SKM-1 treated with dmso at 0.1 percent for 144 hours (cell line): ENCODE measurements around the gene GLUL.
"Not testable (repeated sequence)": the region's sequence is repeated elsewhere in the genome, so short reads cannot be mapped to it uniquely, and the experiment has no call there.

Source experiments
- DNase-seq: peaks from one replicate; lab custom pipeline; 2025; ENCODE audit not compliant: unreplicated experiment; lab: John Stamatoyannopoulos, UW

GLUL gene

DNA sequence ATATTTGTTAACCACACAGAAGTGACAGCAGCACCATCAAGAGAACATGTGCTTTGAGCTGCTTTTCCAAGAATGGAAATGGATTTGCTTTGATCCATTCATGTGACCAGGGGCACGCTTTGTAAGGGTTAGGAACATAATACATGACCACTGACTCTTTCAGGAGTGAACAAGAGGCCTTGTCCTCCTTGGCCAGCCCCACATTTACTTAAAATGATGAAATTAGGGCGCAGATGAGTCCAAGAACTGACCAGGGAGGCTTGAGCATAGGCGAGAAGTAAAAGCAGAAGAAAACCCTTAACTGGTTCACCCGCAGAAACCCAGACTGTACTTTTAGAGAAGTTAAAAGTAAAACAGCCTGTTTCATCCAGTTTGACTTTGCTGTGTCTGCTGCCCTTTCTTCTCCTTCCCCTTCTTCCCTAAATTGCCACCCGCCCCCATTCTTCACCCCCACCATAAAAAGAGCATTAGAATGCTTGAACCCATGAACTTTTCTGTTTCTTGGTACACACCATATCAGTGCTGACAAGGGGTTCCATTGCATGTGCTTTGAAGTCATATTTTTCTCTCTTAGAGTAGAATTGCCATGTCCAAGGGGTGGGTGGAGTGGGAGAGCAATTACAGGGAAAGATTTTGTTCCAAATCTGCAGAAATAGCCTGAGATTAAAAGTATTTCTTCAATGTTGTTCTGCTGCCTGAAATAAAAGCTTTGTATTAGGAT is 2.6 kb upstream of the GLUL start:
- DNase-seq, result peak; percentile 99

DNA sequence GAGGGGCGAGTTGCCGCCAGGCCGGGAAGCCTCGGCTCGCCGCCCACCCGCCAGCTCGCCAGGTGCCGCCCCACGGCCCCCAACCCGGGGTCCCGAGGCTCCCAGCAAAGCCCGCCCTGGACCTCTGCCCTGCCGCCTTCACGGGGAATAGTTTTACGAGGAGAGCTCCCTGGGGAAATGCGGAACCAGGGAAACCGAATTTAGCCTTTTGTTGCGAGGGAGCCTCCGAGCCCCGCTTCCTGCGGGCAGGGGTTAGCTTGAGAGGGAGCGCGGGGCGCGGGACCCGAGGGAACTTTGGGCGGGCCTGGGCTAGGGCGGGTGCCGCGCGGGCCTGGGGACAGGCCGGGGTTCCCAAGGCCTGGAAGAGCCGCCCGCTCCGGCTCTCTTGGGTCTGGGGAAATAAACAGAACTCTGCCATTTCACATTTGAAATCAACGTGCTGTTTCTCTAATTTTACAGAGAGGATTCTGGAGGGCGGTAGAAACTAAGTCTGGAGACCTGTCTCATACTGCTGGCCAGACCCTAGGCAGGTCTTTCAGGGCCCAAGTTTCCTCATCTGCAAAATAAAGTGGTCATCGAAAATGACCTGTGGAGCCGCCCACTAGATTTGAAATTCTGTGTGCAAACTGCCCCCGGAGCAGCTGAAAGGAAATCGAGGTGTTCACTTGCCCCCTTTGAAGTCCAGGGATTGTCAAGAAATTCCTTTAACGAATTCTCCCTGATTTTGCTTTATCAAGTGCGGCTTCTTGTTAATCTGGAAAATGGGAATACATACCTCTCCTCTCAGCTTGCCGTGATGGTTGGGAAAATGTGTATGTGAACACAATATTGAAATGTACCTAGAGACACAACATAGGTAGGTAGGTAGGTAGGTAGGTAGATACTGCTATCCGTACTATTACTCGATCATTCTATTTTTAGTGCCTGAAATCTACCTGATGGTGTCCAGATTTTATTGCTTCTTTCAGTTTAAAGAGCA is 749 bp upstream of the GLUL start:
- DNase-seq, result peak; percentile 77

DNA sequence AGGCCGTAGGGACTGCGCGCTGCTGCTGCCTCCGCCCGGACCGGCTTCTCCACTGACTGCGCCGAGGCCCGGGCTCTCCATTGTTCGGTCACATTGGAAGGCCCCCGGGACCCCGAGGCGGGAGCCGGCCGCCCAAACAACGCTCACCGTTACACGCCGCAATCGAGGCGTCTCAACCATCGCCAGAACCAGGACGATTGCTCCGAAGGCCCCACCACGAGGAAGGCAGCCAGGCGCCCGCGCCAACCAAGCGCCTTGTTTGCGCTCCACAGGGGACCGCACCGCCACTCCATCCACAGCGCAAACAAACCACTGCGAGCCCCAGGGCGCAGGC is 595 bp downstream of the GLUL start:
- no peak for DNase-seq

DNA sequence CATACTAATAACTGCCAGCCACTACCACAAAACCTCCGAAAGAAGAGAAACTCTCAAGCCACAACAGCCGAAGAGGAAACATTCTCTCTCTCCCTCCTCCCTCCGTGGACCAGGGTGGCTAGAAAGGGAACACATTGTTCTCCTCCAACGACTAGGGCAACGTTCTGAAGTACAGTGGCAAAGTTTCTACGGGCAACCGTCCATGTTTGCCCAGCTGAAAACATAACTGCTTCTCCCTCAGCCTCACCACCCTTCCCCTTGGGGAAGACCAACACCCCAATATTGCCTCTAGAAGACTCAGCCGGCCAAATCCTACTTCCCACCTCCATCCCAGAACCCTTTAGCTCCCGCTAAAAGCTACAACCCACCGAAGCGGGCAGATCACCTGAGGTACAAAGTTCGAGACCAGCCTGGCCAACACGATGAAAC is 2.0 kb downstream of the GLUL start:
- DNase-seq, result peak; percentile 71

DNA sequence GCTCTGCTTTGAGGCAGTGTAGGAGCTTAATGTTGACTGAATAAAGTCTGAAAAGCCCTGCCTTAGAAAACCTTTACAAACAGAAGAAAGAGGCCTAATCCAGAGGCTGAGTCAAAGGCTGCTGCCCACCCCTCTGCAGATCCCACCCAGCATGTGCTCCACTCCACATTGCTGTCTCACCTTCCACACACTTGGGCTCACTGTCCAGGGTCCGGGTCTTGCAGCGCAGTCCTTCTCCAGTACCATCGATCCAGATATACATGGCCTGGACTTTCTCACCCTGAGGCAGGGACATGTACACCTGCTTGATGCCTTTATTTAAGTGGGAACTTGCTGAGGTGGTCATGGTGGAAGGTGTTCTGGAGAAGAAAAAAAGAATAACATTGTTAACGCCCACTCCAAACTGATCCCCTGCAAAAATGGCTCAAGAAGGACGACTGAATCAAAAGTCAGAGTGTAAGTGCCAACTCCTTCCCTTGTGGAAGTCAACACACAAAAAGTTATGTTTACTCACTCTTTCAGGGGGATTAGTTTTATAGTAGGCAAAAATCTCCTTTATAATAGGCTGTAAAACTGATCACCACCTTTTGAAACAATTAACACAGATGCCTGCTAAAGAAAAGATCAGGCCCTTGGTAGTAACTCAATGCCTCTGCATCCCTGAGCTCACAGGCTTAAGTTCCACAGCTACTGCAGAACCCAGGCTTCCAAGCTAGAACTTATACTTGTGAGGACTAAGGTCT is 3.0 kb downstream of the GLUL start:
- no peak for DNase-seq

DNA sequence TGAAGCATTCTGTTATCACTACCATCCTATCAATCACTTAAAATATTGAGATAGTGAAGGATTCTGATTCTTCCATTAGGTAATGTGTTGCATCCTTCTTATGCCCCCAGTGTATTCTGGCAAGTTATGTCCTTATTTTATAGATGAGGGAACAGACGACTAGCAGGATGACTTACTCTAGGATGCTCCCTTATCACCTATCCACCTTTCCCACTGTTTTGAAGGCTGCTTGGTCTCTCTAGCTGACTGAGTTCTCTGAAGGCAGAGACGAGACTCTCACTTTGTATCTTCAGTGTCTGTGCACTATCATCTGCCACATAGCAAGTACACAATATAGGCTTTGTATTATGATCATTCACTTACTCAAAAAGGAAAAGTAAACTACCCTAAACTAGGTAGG is 4.0 kb downstream of the GLUL start:
- DNase-seq, result no peak

DNA sequence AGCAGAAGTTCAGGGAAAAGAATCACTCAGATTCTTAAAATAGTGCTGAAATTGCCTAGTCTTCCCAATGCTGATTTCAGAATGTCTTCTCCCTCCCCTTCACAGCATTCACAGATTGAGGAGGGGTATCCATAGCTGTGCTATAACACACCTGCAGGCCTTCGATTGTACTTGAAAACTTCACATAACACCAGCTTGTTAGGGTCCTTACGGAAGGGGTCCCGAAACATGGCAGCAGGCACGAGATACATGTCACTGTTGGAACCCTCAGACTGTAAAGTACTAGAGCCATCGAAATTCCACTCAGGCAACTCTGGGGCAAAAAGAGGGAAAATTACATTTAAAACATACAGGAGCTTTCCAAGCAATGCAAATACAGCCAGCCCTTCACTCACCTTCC is 4.6 kb downstream of the GLUL start:
- DNase-seq, result no peak

DNA sequence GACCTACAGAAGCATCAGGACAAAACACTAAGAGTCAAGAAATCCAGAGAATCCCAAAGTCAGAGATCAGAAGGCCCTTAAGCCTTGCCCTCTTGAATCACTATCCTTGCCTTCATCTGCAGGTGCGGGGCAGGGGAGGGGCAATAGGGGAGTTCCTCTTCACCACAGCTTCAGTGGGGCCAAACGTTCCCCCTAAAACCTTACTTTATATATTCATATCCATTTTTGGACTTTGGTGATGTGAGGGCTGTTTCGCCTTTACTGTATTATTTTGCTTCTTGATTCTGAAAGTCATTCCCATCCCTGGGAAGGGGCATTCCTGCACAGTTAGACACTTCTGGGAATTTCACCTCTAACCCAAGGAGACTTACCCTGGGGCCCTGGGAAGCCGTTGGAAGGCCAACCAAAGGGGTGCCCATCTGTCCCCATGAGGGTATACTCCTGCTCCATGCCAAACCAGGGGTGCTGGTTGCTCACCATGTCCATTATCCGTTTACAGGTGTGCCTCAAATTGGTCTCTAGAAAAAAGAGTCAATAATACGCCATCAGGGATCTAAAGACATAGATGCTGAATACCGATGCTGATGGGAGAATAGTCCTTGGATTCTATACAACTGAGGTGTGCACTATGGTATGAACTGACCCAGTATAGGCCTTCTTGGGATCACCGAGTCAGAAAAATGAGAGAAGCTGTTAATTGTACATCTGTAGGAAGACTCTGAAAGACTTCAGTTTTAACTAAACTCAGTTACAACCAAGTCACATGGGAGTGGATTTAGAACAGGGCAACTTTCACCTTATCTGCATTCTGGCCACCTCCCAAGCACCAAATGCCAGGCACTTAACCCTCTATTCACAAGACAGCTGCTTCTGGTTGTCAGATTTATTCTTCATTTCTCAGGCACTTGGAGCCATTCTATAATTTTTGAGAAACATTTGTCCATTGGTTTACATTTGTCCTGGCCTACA is 5.4 kb downstream of the GLUL start:
- no peak for DNase-seq

DNA sequence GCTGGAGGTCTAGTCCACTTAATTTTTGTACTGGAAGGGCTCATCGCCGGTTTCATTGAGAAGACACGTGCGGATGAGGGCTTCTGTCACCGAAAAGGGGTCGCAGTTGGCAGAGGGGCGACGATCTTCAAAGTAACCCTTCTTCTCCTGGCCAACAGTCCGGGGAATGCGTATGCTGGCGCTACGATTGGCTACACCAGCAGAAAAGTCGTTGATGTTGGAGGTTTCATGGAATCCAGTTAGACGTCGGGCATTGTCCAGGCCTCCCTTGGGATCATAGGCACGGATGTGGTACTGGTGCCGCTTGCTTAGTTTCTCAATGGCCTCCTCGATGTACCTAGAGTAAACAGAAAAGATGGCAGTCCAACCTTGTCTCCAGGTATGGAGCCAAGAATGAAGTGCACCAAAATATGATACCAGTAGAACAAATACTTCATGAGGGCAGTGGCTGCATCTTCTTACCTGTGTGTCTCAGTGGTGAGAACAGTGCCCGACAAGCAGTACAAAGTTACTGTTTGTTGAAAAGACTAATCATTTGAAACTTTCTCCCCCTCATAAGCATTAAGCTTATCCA is 7.1 kb downstream of the GLUL start:
- DNase-seq, result no peak

DNA sequence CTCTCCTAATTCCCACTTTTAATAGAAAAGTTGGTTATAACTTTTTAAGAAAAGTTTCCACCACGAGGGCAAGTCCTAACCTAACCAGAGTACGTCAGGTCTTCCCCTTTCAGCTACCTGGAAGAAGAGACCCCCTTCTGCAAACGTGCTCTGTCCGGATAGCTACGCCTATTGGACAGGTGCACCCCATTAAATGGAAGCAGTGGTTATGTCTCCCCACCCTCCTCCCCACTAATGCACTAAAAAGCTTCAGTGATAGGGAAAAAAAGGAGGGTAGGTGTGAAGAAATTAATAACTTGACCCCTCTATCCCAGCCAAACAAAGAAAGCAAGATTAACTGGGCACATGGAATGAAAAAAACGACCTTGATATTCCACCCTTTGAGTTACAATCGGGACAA is 7.7 kb downstream of the GLUL start:
- DNase-seq, result no peak

DNA sequence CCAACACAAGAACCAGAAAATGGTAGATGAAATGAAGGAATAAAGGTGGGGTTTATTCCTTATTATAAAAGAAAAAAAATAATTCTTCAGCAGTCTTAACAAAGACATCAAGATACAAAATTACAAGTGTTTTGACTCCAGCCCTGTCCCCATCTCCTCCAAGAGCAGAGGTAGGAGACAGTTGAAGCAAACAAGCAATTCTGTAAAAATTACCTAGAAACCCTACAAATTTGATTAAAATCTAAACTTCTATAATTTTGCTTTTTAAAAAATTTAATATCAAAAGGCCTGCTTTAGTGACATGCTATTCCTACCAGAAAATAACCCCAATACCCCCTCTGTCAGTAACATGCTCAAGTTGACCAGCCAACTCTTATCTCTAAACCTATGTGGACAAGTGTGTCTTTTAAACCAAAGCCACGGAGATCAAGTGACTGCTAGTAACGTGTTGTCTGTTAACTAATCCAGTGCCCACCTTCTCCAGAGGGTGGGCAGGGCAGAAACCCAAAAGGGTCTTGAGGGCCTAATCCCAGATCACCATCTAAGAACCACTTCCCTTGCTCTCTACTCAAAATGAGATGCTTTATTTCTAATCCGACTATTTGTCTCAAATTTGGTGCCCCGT is 8.4 kb downstream of the GLUL start:
- no peak for DNase-seq

DNA sequence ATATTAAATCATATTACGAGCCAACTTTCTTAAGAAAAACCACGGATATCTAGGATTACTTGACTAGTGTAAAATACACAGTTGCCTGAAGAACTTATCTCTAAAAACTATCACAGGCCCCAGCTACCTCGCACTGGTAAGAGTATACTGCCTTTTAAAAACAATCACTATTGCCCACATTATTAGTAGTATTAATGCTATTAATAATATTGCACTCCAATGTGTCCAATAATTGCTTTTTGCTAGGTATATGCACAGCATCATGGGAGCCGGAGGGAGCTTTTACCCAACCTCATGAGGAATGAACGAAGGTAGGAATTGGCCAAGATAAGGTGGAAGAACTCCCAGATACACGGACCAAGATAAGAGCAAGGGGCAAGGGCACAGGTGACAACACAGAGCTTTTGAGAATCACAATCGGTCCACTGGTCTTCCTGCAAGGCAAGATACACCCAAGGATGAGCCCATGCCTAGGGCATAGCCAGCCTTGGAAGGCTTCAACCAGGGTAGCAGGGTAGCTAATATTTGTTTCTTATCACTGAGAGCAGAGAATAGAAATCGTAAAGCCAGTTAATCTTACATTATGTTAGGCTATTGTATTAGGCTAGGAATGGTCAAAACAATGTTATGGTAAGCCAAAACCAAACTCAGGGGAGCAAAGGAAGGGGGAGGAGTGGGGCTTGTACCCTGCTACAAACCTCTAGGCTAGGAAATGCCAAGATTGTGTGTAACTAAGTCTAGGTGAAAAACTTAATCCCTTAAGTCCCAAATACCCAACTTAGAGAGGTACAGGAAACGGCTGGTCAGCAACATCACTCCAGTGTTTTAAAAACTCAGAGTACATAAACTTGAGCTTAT is 9.4 kb downstream of the GLUL start:
- no peak for DNase-seq

DNA sequence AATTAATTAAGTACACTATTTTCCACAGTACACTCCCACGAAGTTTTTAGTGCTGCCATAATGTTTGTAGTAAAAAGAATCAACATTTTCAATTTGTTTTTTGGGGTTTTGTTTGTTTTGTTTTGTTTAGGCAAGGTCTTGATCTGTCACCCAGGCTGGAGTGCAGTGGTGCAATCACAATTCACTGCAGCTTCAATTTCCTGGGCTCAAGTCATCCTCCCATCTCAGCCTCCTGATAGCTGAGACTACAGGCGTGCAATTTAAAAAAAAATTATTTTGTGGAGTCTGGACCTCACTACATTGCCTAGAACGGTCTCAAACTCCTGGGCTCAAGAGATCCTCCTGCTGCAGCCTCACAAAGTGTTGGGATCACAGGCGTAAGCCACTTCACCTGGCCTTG is 11.4 kb downstream of the GLUL start:
- DNase-seq, result no peak

DNA sequence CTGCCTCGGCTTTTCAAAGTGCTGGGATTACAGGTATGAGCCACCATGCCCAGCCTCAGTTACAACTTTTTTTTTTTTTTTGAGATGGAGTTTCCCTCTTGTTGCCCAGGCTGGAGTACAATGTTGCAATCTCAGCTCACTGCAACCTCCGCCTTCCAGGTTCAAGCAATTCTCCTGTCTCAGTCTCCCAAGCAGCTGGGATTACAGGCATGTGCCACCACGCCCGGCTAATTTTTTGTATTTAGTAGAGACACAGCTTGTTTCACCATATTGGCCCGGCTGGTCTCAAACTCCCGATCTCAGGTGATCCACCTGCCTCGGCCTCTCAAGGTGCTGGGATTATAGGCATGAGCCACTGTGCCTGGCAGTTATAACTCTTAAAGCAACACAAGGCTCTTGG is 11.8 kb downstream of the GLUL start:
- DNase-seq, result not testable (repeated sequence)

DNA sequence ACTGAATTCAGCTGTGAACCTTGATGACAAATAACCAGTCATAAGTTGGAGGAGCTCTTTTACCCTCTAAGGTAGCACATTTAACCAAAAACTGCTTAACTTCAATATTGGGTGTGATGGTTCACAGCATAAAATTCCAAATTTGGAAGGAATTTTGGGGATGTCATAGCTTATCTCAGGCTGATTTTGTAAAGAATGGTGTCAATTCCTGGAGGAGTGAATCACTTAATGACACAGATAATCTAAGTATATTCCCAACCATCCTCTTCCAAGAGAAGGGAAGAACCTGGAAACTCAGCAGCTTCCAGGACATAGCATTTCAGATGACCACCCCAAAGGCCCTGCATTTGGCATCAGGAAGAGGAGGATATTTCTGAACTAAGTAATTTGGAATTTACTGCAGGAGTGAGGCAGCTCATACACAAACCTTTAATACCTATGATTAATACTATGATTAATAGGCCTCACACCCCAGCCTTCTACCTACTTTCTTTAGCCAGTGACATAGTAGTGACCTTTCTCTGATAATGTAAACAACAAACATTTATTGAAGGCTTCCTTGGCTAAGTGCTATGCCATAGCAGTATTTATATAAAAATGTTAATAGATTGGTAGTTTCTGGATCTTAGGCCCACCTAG is 14.5 kb downstream of the GLUL start:
- DNase-seq, result no peak

DNA sequence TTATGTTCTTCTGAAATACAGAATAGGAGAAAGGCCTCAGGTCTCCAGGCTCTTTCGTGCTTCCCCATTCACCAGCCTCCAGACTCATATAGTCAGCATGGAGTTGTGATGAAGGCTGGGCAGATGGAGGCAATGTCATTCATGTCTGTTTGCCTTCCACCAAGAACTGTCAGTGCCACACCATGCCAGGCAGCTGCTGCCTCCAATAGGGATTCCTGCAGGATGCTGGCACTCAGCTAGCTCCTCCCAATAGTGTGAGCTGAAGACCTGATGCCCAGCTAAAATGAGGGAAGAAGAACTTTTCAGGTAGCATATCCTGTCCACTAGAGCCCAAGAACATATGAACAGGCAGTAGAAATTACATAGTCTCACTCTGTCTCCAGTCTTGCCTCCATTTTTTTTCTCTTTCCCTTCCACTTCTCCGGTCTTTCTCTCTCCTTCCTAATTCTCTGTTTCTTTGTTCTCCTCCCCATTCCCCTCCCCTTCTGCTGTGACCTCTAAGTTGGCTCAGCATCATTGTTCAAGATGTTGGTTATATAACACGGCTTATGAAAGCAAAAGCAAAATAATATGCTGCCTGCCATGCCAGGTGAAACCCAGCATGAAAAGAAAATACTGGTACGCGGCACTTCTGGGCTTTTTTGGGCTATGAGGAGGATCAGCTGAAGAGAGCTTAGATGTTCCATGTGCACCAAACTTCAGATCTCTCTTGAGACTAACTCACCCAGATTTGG is 17.3 kb downstream of the GLUL start:
- no peak for DNase-seq

DNA sequence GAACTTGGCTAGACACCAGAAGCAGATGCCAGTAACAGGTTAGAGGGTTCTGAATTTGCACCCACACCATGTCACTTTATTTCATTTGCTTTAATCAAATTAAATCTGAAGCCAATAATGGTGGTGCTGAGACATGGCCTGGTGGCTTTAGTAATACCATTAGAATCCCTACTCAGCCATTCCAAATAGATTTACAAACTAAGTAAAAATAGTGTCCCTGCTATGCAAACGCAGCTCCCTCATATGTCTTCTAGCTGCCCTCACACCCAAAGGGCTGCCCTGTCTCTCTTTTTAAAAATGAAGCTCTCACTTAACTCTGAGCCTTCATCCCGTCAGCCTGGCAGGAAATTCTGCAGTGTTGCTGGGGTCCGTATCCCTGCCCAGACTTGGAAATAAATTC is 21.1 kb downstream of the GLUL start:
- no peak for DNase-seq

DNA sequence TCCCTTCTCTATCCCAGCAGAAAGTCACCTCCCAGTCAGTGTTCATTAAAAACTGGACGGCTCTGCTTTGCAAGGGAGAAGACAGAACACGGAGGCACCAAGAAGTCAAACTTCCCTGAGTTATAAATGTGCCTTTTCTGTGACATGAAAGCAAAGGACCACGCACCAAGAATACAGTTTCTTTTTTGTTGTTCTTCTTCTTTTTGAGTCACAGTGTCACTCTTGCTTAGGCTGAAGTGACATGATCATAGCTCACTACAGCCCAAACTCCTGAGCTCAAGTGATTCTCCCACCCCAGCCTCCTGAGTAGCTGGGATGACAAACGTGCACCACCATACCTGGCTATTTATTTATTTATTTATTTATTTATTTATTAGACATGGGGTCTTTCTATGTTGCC is 22.7 kb downstream of the GLUL start:
- DNase-seq, result no peak
